Measurements from ENCODE around the gene CCR2.

CCR2 gene

GRCh38 chr3:46381625-46382024 is 27.7 kb downstream of the CCR2 start:
- H3K4me3 ChIP-seq (ENCODE audit: low read depth, low read length) = no peak overlapping the region
- H3K9me3 ChIP-seq (ENCODE audit: control insufficient read depth, insufficient read depth, low read depth, low read length) = no peaks in the 10 kb centered on the region
- H3K36me3 ChIP-seq (ENCODE audit: control insufficient read depth in 2 of 2, insufficient read depth in 1 of 2, low read length in 2 of 2) = no peaks in the 10 kb centered on the region
- no peak for TF ChIP-seq ZXDB (tag by site-specific recombination; IDR thresholded peaks at IDR 0.05)
- no peak for TF ChIP-seq ZNF280C (tag by site-specific recombination; IDR thresholded peaks at IDR 0.05)
- no peak for TF ChIP-seq TCF7L2 (IDR thresholded peaks at IDR 0.05; ENCODE audit: borderline replicate concordance, low read depth, low read length)
- TF ChIP-seq HOXA7 (CRISPR knock-in tag; IDR thresholded peaks at IDR 0.05; ENCODE audit: borderline replicate concordance) = no peak
- no peak for TF ChIP-seq ZNF544 (tag by site-specific recombination; IDR thresholded peaks at IDR 0.05)
- TF ChIP-seq PRDM1 (tag by site-specific recombination; IDR thresholded peaks at IDR 0.05) = no peak
- no peak for TF ChIP-seq ZNF571 (tag by site-specific recombination; IDR thresholded peaks at IDR 0.05)
- no peak for TF ChIP-seq KLF16 (tag by site-specific recombination; IDR thresholded peaks at IDR 0.05)
- TF ChIP-seq REPIN1 (tag by site-specific recombination; IDR thresholded peaks at IDR 0.05; ENCODE audit: low read depth) = no peak
- H3K4me1 ChIP-seq (ENCODE audit: control insufficient read depth, insufficient read depth, low read length) = no peaks in the 10 kb centered on the region
- ChIA-PET CTCF (interaction anchor here (0.6 to 0.9 kb wide), 2 partner anchors 141 to 294 kb away, joined by 3 read pairs; no protein-coding TSS in a partner anchor), POLR2A (no interaction called here)
- no peak overlapping the region for H3K27ac ChIP-seq (ENCODE audit: extremely low read depth, low read depth, low read length)

- no peaks in the 10 kb centered on the region for H3K9me3 ChIP-seq (ENCODE audit: control insufficient read depth, insufficient read depth, low read depth, low read length)
- CTCF ChIA-PET = interaction anchor here (1.9 kb wide), 1 partner anchor 66 kb away, joined by 7 read pairs; no protein-coding TSS in a partner anchor
- no peaks in the 10 kb centered on the region for H3K36me3 ChIP-seq (ENCODE audit: control insufficient read depth in 2 of 2, insufficient read depth in 1 of 2, low read length in 2 of 2)
- POLR2A ChIA-PET = no interaction called here
- H3K27ac ChIP-seq (ENCODE audit: extremely low read depth, low read depth, low read length) = no peak overlapping the region
- TF ChIP-seq CTCF (tag by site-specific recombination; IDR thresholded peaks at IDR 0.05) (no peak), ZNF433 (tag by site-specific recombination; IDR thresholded peaks at IDR 0.05; ENCODE audit: low read depth) (no peak), ZNF18 (tag by site-specific recombination; IDR thresholded peaks at IDR 0.05) (no peak)
- no peak overlapping the region for H3K4me3 ChIP-seq (ENCODE audit: low read depth, low read length)
- H3K4me1 ChIP-seq (ENCODE audit: control insufficient read depth, insufficient read depth, low read length) = no peaks in the 10 kb centered on the region
Observed at GRCh38 chr3:46383211-46383950, 29.5 kb downstream of the CCR2 start.

- TF ChIP-seq ZNF596 (tag by site-specific recombination; IDR thresholded peaks at IDR 0.05) (no peak), ZNF148 (tag by site-specific recombination; IDR thresholded peaks at IDR 0.05; ENCODE audit: borderline replicate concordance) (no peak), ZNF624 (tag by site-specific recombination; IDR thresholded peaks at IDR 0.05) (no peak), ZNF324 (tag by site-specific recombination; IDR thresholded peaks at IDR 0.05) (no peak), ZSCAN30 (tag by site-specific recombination; IDR thresholded peaks at IDR 0.05) (no peak), TSHZ1 (tag by site-specific recombination; IDR thresholded peaks at IDR 0.05; ENCODE audit: borderline replicate concordance) (no peak)
- Histone ChIP-seq H3K27ac (ENCODE audit: extremely low read depth, low read depth, low read length) (no peak overlapping the region), H3K4me3 (ENCODE audit: low read depth, low read length) (no peak overlapping the region), H3K36me3 (ENCODE audit: control insufficient read depth in 2 of 2, insufficient read depth in 1 of 2, low read length in 2 of 2) (no peaks in the 10 kb centered on the region), H3K4me1 (ENCODE audit: control insufficient read depth, insufficient read depth, low read length) (no peaks in the 10 kb centered on the region), H3K9me3 (ENCODE audit: control insufficient read depth, insufficient read depth, low read depth, low read length) (no peaks in the 10 kb centered on the region)
- ChIA-PET POLR2A (no interaction called here), CTCF (interaction anchor here (1.5 to 1.9 kb wide), 2 partner anchors 66 to 305 kb away, joined by 4 to 7 read pairs; no protein-coding TSS in a partner anchor)
Observed at GRCh38 chr3:46383951-46384330, 30.0 kb downstream of the CCR2 start.

All from HEK293 (cell line).